Activated CD4-positive, alpha-beta T cell treated with anti-CD3 and anti-CD28 coated beads, Interleukin-2, amount 10 ng/mL, durations not matched to agents 7 days and 5 days (primary cell): ENCODE measurements around the gene CFP. TPM values are rescaled to one million over a fixed set of nuclear protein-coding genes. Genes with fewer than 3 reads are reported as not detected.

ENCODE experiments used
- CTCF ChIA-PET: fragments of 350-600 bp; sonication (Branson Sonifier 250); formaldehyde crosslinking; loops from one replicate; lab custom pipeline; 2021; ENCODE audit warnings: antibody characterized with exemption; lab: Charles Lee
- POLR2A ChIA-PET: fragments of 350-600 bp; sonication (Branson Sonifier 250); formaldehyde crosslinking; loops from one replicate; lab custom pipeline; 2021; ENCODE audit warnings: antibody characterized with exemption; lab: Charles Lee
- DNase-seq: peaks from one replicate; pipeline ENCODE4 v3.0.0-alpha.2; 2020
- H3K27ac Mint-ChIP-seq: one replicate; pipeline ENCODE4 v1.8.0; 2021; ENCODE audit warnings: mild to moderate bottlenecking, moderate library complexity, mixed read lengths
- H3K27me3 Mint-ChIP-seq: one replicate; pipeline ENCODE4 v1.8.0; 2021; ENCODE audit warnings: mixed read lengths
- H3K36me3 Mint-ChIP-seq: one replicate; pipeline ENCODE4 v1.8.0; 2021; ENCODE audit warnings: low read depth, mixed read lengths
- H3K4me1 Mint-ChIP-seq: one replicate; pipeline ENCODE4 v1.8.0; 2021; ENCODE audit warnings: mixed read lengths
- H3K4me3 Mint-ChIP-seq: one replicate; pipeline ENCODE4 v1.8.0; 2021; ENCODE audit warnings: mild to moderate bottlenecking, moderate library complexity, mixed read lengths
- H3K9me3 Mint-ChIP-seq: one replicate; pipeline ENCODE4 v1.8.0; 2021; ENCODE audit warnings: mixed read lengths
- total RNA-seq, 2 experiments: library from RNA; stranded (reverse); gene quantifications; one replicate each; pipeline ENCODE4 v1.2.3, GENCODE V29; 2021

The CFP gene
- total RNA-seq, 2 experiments from 2014 or later = 25.9 to 45.1 TPM

GRCh38 chrX:47633689-47634590, 4.2 kb upstream of the CFP start:
- ChIA-PET POLR2A (no interaction called here), CTCF (interaction anchor here (0.6 kb wide), 1 partner anchor 818 kb away, joined by 3 read pairs; no protein-coding TSS in a partner anchor)
- peaks cover 25% of the 10 kb centered on the region for H3K36me3 Mint-ChIP-seq
- no peaks in the 10 kb centered on the region for H3K9me3 Mint-ChIP-seq
- H3K4me3 Mint-ChIP-seq = no peak overlapping the region
- H3K27me3 Mint-ChIP-seq = no peaks in the 10 kb centered on the region
- no peak overlapping the region for H3K27ac Mint-ChIP-seq
- peaks cover 41% of the 10 kb centered on the region for H3K4me1 Mint-ChIP-seq
- no peak for DNase-seq

- Mint-ChIP-seq H3K27me3 (no peaks in the 10 kb centered on the region), H3K36me3 (peaks cover 17% of the 10 kb centered on the region), H3K9me3 (no peaks in the 10 kb centered on the region), H3K27ac (peak overlapping the region; percentile 62), H3K4me1 (peaks cover 35% of the 10 kb centered on the region), H3K4me3 (no peak overlapping the region)
- ChIA-PET CTCF (no interaction called here), POLR2A (no interaction called here)
- DNase-seq = no peak
Observed at GRCh38 chrX:47632666-47633065, 2.9 kb upstream of the CFP start.

GRCh38 chrX:47631676-47632075, 1.9 kb upstream of the CFP start:
- Mint-ChIP-seq H3K27me3 (no peaks in the 10 kb centered on the region), H3K4me1 (peaks cover 25% of the 10 kb centered on the region), H3K36me3 (peaks cover 11% of the 10 kb centered on the region), H3K9me3 (no peaks in the 10 kb centered on the region), H3K27ac (no peak overlapping the region), H3K4me3 (no peak overlapping the region)
- DNase-seq = no peak
- ChIA-PET POLR2A (no interaction called here), CTCF (no interaction called here)

GRCh38 chrX:47628982-47629381, 748 bp downstream of the CFP start:
- Mint-ChIP-seq H3K4me1 (peaks cover 25% of the 10 kb centered on the region), H3K27ac (peak overlapping the region; percentile 93), H3K36me3 (peaks cover 10% of the 10 kb centered on the region), H3K9me3 (no peaks in the 10 kb centered on the region), H3K4me3 (peak overlapping the region; percentile 78), H3K27me3 (no peaks in the 10 kb centered on the region)
- POLR2A ChIA-PET = no interaction called here
- CTCF ChIA-PET = interaction anchor here (1.1 kb wide), 1 partner anchor 16 kb away, joined by 4 read pairs; no protein-coding TSS in a partner anchor
- DNase-seq = peak; percentile 33

- H3K27me3 Mint-ChIP-seq = peaks cover 9% of the 10 kb centered on the region
- H3K27ac Mint-ChIP-seq = no peak overlapping the region
- no peak for DNase-seq
- H3K36me3 Mint-ChIP-seq = peaks cover 7% of the 10 kb centered on the region
- H3K4me1 Mint-ChIP-seq = peaks cover 30% of the 10 kb centered on the region
- no peaks in the 10 kb centered on the region for H3K9me3 Mint-ChIP-seq
- no peak overlapping the region for H3K4me3 Mint-ChIP-seq
- ChIA-PET POLR2A (no interaction called here), CTCF (interaction anchor here (1.1 to 1.6 kb wide), 2 partner anchors 56 to 144 kb away, joined by 3 read pairs; no protein-coding TSS in a partner anchor)
Observed at GRCh38 chrX:47625365-47625764, 4.4 kb downstream of the CFP start.

- DNase-seq = peak; percentile 34
- Mint-ChIP-seq H3K36me3 (peaks cover 7% of the 10 kb centered on the region), H3K4me3 (peak overlapping the region; percentile 73), H3K9me3 (no peaks in the 10 kb centered on the region), H3K4me1 (peaks cover 23% of the 10 kb centered on the region), H3K27me3 (peaks cover 14% of the 10 kb centered on the region), H3K27ac (no peak overlapping the region)
- POLR2A ChIA-PET = no interaction called here
- CTCF ChIA-PET = interaction anchor here (0.6 to 1.3 kb wide), 3 partner anchors 9 to 25 kb away, joined by 4 read pairs; no protein-coding TSS in a partner anchor
Observed at GRCh38 chrX:47623540-47624027, 6.1 kb downstream of the CFP start.

GRCh38 chrX:47621851-47622250, 7.9 kb downstream of the CFP start:
- peaks cover 4% of the 10 kb centered on the region for H3K36me3 Mint-ChIP-seq
- no peaks in the 10 kb centered on the region for H3K9me3 Mint-ChIP-seq
- CTCF ChIA-PET = no interaction called here
- peaks cover 29% of the 10 kb centered on the region for H3K27me3 Mint-ChIP-seq
- DNase-seq = no peak
- POLR2A ChIA-PET = no interaction called here
- H3K4me3 Mint-ChIP-seq = no peak overlapping the region
- no peak overlapping the region for H3K27ac Mint-ChIP-seq
- H3K4me1 Mint-ChIP-seq = peaks cover 22% of the 10 kb centered on the region

GRCh38 chrX:47620303-47620685, 9.4 kb downstream of the CFP start:
- H3K4me1 Mint-ChIP-seq = peaks cover 22% of the 10 kb centered on the region
- DNase-seq = no peak
- H3K9me3 Mint-ChIP-seq = no peaks in the 10 kb centered on the region
- no peak overlapping the region for H3K27ac Mint-ChIP-seq
- H3K4me3 Mint-ChIP-seq = peak overlapping the region; percentile 48
- H3K36me3 Mint-ChIP-seq = no peaks in the 10 kb centered on the region
- H3K27me3 Mint-ChIP-seq = peaks cover 35% of the 10 kb centered on the region
- CTCF ChIA-PET = no interaction called here
- POLR2A ChIA-PET = no interaction called here

GRCh38 chrX:47619486-47620302, 10.0 kb downstream of the CFP start, which contains the start of gene SYN1:
Gene SYN1, minus strand, starts transcription at chrX:47619857. Its CDS starts 129 bp downstream, at chrX:47619728.
- peaks cover 20% of the 10 kb centered on the region for H3K4me1 Mint-ChIP-seq
- H3K27me3 Mint-ChIP-seq = peaks cover 35% of the 10 kb centered on the region
- H3K27ac Mint-ChIP-seq = no peak within 1 kb of the TSS
- peak; percentile 75 for DNase-seq
- peak within 1 kb of the TSS; percentile 59 for H3K4me3 Mint-ChIP-seq
- H3K36me3 Mint-ChIP-seq = no peaks in the 10 kb centered on the region
- H3K9me3 Mint-ChIP-seq = no peaks in the 10 kb centered on the region
- ChIA-PET POLR2A (no interaction called here), CTCF (no interaction called here)

GRCh38 chrX:47618923-47619485, 10.7 kb downstream of the CFP start:
- no peak for DNase-seq
- Mint-ChIP-seq H3K4me1 (peaks cover 17% of the 10 kb centered on the region), H3K4me3 (peak overlapping the region; percentile 59), H3K9me3 (no peaks in the 10 kb centered on the region), H3K36me3 (no peaks in the 10 kb centered on the region), H3K27me3 (peaks cover 35% of the 10 kb centered on the region), H3K27ac (no peak overlapping the region)
- POLR2A ChIA-PET = no interaction called here
- CTCF ChIA-PET = no interaction called here

GRCh38 chrX:47614618-47615017, 15.1 kb downstream of the CFP start:
- CTCF ChIA-PET = interaction anchor here (1.6 kb wide), 1 partner anchor 9 kb away, joined by 4 read pairs; no protein-coding TSS in a partner anchor
- no peak for DNase-seq
- peaks cover 25% of the 10 kb centered on the region for H3K27me3 Mint-ChIP-seq
- no peak overlapping the region for H3K27ac Mint-ChIP-seq
- POLR2A ChIA-PET = no interaction called here
- no peak overlapping the region for H3K4me3 Mint-ChIP-seq
- peaks cover 6% of the 10 kb centered on the region for H3K4me1 Mint-ChIP-seq
- no peaks in the 10 kb centered on the region for H3K9me3 Mint-ChIP-seq
- no peaks in the 10 kb centered on the region for H3K36me3 Mint-ChIP-seq

- ChIA-PET POLR2A (no interaction called here), CTCF (interaction anchor here (1.9 kb wide), 1 partner anchor 16 kb away, joined by 4 read pairs; no protein-coding TSS in a partner anchor)
- Mint-ChIP-seq H3K36me3 (no peaks in the 10 kb centered on the region), H3K9me3 (no peaks in the 10 kb centered on the region), H3K4me1 (peaks cover 4% of the 10 kb centered on the region), H3K4me3 (no peak overlapping the region), H3K27me3 (peaks cover 16% of the 10 kb centered on the region), H3K27ac (no peak overlapping the region)
- no peak for DNase-seq
Observed at GRCh38 chrX:47613082-47613481, 16.6 kb downstream of the CFP start.
